Subcutaneous adipose tissue (tissue), 4 donors: ENCODE data around the gene SLC17A7. TPM values are rescaled to one million over a fixed set of nuclear protein-coding genes. Genes with fewer than 3 reads are reported as not detected.

ENCODE experiments used
- CTCF ChIP-seq: fragments of 450-650 bp; IDR thresholded peaks from one replicate; pipeline ENCODE4 v1.5.1; 2016; ENCODE audit warnings: low read depth, mild to moderate bottlenecking, control low read depth, antibody characterized with exemption, moderate library complexity
- total RNA-seq, 4 donors: library from RNA; depleted of rRNA; stranded (reverse); fragments of >200 nt; gene quantifications; one replicate each; pipeline ENCODE4 v1.1.0, GENCODE V29; 2016

The SLC17A7 gene
- 1 to 10 TPM; 1.7 to 3.6 (median 2.8) TPM for total RNA-seq

DNA sequence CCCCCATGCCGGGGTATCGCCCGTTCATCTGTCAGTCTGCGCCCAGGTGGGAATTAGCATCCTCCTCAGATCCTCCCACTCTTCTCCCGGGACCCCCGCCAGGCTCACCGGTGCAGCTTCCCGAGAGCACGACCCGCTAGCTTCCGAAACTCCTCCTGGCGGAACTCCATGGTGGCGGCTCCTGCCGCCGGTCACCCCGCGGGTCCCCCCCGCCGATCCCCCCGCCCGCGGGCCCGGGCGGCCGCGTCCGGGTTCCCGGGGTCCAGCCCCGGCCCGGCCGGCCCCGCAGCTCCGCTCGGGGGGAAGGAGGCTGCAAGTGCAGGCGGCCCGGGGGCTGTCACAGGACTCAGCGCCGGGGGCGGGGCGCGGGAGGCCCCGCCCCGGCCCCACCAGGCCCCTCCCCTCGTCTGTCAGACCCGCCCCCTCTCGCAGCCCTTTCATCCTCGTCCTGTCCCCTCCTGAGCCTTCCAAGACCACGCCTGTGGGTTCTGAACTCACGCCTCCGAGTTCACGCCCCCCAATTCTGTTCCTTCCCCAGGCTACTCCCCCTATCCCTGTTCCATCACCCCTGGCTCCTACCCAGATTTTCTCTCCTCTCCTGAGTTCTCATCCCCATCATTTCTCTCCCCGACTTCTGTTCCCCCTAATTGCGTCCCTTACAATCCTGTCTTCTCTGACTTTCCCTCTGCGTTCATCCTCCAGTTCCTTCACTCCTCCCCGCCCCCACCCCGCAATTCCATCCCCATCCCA is at the start of gene SLC17A7:
TSS of gene SLC17A7 (minus strand) at position 318 of the 750 bp plus-strand sequence. CDS start at position 170, 148 bp downstream.
- TF ChIP-seq CTCF: no peak

DNA sequence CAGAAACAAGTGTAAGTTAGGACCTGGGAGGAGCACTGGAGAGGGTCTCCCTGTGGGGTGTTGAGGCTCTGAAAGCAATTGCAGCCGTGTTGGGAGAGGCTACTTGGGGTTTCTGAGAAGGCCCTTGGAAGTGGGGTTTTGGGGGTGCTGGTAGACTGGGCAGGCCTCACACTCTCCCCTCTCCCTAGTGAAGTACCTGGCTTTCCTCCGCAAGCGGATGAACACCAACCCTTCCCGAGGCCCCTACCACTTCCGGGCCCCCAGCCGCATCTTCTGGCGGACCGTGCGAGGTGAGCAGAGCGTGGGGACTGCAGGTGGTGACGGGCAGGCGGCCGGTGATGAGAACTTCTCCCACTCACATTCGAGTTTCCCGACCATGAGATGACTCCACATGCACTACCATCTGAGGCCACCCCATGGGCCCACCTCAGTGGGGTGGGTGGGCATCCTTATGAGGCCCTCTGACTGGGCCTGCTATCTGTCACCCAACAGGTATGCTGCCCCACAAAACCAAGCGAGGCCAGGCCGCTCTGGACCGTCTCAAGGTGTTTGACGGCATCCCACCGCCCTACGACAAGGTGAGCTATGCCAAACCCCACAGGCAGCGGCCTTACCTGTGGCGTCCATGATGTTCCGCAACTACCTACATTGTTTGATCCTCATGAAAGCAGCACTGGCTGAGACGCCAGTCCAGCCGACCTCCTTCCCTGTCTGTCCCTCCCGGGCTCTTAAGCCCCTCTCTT is 49.1 kb upstream of the SLC17A7 start:
- TF ChIP-seq CTCF: no peak

- no peak for TF ChIP-seq CTCF
Observed at GRCh38 chr19:49489601-49490167, 48.4 kb upstream of the SLC17A7 start.

GRCh38 chr19:49488863-49489537 is 47.7 kb upstream of the SLC17A7 start:
- no peak for TF ChIP-seq CTCF

DNA sequence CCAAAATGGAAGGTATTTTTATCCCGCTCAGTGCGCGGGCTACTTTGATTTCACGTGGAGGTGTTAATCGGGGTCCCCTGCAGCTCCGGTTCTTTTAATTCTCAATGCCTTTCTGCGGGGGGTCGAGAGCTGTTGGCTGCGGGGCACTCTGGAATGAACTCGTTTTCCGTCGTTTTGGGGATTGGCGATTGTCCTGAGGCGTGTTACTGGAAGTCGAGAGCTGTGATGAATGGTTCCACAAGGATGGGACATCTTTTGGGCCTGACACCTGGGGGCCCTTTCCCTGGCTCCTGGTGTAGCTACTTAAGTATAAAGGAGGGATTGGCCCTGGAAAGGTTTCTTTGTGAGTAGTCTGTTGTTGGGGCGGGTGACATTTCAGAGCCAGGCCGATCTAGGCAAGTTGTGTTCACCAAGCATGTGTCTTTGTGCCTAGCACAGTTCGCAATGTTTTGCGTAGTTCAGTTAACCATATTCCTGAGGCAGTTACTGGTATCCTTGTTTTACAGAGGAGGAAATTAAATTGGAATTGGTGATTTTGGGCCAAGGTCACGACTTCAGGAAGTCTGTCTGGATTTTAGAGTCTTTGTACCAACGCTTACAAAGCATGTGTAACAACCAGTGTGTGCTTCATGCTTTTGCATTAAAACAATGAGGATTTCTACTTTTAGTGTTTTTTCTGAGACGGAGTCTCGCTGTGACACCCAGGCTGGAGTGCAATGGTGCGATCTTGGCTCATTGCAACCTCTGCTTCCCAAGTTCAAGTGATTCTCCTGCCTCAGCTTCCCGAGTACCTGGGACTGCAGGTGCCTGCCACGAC is 46.9 kb upstream of the SLC17A7 start:
- TF ChIP-seq CTCF: no peak

- TF ChIP-seq CTCF: no peak
Observed at GRCh38 chr19:49487277-49488045, 46.1 kb upstream of the SLC17A7 start, which contains the start of gene RPL13A. Gene RPL13A, plus strand, starts transcription at chr19:49487608. Its CDS starts 22 bp downstream, at chr19:49487630.
